Kidney epithelial cell (primary cell): Measurements from ENCODE around the gene VSIR. TPM values are rescaled to one million over a fixed set of nuclear protein-coding genes. Genes with fewer than 3 reads are reported as not detected.

Experiments
- DNase-seq: peaks from one replicate; pipeline ENCODE4 v3.0.0-alpha.2; 2010; ENCODE audit warnings: low read depth
- H3K27me3 ChIP-seq: 2 replicates; pipeline ENCODE4 v1.6.0; 2011; ENCODE audit warnings: low read length; ENCODE audit not compliant: control insufficient read depth, insufficient read depth
- H3K36me3 ChIP-seq: 2 replicates; pipeline ENCODE4 v1.5.1; 2011; ENCODE audit warnings: low read length; ENCODE audit not compliant: control insufficient read depth, insufficient read depth
- H3K4me3 ChIP-seq: 2 replicates; pipeline ENCODE4 v1.5.1; 2011; ENCODE audit warnings: low read depth, mild to moderate bottlenecking, control low read depth, low read length
- CTCF ChIP-seq: IDR thresholded peaks from 2 replicates; pipeline ENCODE4 v1.5.1; 2011; ENCODE audit warnings: mild to moderate bottlenecking, moderate library complexity, low read length, control low read depth, inconsistent platforms; ENCODE audit not compliant: insufficient read depth, poor library complexity, severe bottlenecking
- total RNA-seq: library from RNA; depleted of rRNA; stranded (reverse); fragments of >200 nt; gene quantifications from 2 replicates; pipeline ENCODE4 v1.2.3, GENCODE V29; 2015

VSIR gene
- total RNA-seq, 1 donor from 2014 or later: 1.1 TPM

DNA sequence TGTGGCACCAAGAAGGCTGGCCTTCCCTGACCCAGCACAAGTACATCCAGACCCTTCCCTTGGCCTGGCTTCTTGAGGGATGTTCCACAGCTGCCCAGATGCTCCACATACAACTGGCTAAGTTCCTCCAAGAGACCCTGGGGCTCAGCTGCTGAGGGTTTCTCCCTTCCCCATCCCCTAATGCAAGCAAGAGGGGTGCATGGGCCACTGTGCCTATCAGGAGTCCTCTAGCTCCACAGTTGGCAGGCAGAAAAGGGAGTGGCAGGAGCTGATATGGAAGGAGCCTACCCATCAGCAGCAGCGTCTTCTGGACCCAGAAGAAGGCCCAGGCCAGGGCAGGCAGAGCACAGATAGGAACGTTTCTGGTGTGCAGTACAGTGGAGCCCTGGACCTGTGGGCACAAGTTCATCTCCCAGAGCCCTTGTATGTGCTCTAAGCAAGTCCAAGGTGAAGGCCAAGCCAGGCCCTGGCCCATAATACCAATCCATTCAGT lies 26.2 kb downstream of the VSIR start:
- TF ChIP-seq CTCF: no peak
- no peak for DNase-seq
- Histone ChIP-seq H3K27me3 (no peaks in the 10 kb centered on the region), H3K4me3 (no peak overlapping the region), H3K36me3 (no peaks in the 10 kb centered on the region)

DNA sequence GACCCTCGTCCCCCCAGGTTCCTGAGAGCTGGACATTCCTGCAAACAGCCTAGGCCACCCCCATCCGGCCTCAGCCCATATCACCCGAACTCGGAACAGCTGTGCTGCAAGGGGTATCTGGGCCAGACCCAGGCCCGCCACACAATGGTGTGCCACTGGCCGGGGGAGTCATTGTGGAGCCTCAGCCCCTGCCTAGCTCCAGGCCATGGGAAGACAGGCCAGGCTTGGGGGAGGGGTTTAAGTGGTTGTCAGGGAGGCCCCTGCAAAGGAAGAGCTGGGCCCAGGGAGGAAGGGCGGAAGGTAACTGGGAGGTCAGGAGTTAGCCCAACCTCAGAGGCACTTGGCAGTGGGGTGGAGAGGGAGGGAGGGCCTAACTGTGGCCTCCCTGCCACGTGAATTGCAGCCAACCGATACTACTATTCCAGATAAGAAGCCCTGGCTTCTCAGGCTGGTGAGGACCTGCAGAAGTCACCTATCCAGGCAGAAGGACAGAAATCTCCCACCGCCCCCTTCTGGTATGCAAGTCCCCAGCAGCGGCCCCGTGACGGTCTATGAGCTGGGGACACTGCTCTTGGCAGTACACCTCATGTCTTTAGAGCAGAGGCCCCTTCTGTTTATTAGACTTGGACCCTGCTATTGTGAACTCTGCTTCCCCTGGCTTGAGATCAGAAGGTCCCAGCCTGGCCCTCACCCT lies 26.8 kb downstream of the VSIR start:
- no peaks in the 10 kb centered on the region for H3K27me3 ChIP-seq
- H3K36me3 ChIP-seq: no peaks in the 10 kb centered on the region
- no peak for TF ChIP-seq CTCF
- no peak overlapping the region for H3K4me3 ChIP-seq
- no peak for DNase-seq

DNA sequence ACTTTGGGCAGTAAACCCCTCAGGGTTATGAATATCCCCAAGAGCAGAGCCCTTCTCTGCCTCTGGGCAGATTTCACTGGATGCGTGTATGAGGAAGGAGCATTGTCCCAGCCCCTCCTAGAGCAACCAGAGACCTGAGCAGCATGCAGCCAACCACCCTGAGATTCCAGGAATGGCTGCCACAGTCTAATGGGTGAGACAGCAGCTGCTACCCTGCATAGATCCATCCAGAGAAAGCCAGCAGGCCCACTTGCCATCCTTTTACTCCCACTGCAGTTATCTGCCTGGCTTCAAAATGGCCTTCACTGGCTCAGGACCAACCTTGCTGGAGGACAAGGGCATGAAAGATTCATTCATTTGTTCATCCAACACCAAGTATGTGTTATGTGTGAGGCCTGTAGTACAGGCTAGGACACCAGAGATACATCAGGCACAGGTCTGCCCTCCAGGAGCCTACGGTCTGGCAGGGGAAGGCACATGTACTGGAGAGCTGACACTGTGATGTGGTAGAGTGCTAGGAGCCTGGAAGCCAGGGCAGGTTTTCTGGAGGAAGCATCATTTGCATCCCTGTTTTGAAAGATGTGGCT lies 27.6 kb downstream of the VSIR start:
- H3K27me3 ChIP-seq: no peaks in the 10 kb centered on the region
- no peak for TF ChIP-seq CTCF
- no peak for DNase-seq
- no peaks in the 10 kb centered on the region for H3K36me3 ChIP-seq
- no peak overlapping the region for H3K4me3 ChIP-seq

- Histone ChIP-seq H3K27me3 (no peaks in the 10 kb centered on the region), H3K36me3 (no peaks in the 10 kb centered on the region), H3K4me3 (no peak overlapping the region)
- no peak for DNase-seq
- TF ChIP-seq CTCF: no peak
These were observed 28.2 kb downstream of the VSIR start for GRCh38 chr10:71744897-71745663.

DNA sequence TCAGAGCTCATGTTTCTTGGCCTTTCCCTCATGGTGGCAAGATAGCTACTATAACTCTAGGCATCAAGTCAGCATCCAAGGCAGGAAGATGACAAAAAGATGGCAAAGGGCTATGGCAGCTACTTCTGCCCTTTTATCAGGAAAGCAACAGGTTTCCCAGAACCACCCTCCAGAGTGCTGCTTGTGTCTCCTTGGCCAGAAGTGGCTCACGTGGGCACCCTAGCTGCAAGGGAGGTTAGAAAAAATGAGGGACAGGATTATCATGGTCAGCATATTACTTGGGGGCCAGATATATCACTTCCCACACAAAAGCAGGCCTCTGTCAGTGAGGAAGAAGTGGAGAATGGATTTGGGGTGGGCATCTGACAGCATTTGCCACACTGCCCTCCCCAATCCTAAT lies 29.5 kb downstream of the VSIR start:
- H3K27me3 ChIP-seq: no peaks in the 10 kb centered on the region
- DNase-seq: no peak
- H3K36me3 ChIP-seq: no peaks in the 10 kb centered on the region
- no peak overlapping the region for H3K4me3 ChIP-seq
- TF ChIP-seq CTCF: no peak
